ENCODE results near the gene WASL.
"Not testable (repeated sequence)": the region's sequence is repeated elsewhere in the genome, so short reads cannot be mapped to it uniquely, and the experiment has no call there.

The WASL gene

GRCh38 chr7:123658023-123658422 is 90.8 kb downstream of the WASL start:
- DNase-seq (ENCODE audit: low read depth) = no peak

- DNase-seq (ENCODE audit: low read depth) = no peak
Measured at GRCh38 chr7:123657304-123657685, 91.5 kb downstream of the WASL start.

DNA sequence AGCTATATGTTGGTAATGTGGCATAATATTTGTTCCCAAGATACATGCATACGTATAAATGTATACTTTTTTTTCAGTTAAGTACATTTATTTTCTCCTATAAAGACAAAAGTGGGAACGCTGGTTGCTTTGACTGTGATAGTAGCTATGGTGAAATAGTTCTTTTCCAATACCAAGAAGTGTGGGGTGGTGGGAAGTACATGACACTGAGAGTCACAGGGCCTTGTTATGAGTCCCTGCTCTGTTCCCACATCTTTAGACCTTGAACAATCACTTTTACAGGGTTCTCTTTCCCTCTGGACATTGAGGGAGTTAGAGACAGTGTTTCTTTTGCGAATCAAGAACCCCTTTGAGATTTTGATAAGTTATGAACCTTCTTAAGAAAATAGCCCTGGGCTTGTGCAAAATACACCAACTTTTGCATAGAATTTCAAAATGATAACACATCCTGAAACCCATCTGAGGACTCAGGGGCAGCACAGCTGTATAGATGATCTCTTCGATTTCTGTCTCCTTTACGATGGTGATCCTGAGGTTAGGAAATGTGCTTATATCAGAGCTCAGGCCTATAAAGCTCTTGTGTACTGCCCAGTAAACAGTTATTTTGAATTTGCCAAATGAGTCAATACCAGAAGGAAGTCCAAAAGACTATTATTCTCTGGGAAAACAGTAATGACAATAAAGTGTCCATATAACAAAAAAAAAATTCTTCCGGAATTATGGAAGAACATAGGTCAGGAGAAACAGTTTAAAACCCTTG is 92.1 kb downstream of the WASL start:
- DNase-seq (ENCODE audit: low read depth) = no peak

GRCh38 chr7:123655614-123656013 is 93.2 kb downstream of the WASL start, which contains the start of gene LMOD2:
LMOD2 (plus strand) TSS chr7:123655866; CDS start chr7:123655964, 98 bp downstream.
- DNase-seq (ENCODE audit: low read depth) = no peak

- DNase-seq (ENCODE audit: low read depth) = no peak
Measured at GRCh38 chr7:123653162-123653561, 95.6 kb downstream of the WASL start.

DNA sequence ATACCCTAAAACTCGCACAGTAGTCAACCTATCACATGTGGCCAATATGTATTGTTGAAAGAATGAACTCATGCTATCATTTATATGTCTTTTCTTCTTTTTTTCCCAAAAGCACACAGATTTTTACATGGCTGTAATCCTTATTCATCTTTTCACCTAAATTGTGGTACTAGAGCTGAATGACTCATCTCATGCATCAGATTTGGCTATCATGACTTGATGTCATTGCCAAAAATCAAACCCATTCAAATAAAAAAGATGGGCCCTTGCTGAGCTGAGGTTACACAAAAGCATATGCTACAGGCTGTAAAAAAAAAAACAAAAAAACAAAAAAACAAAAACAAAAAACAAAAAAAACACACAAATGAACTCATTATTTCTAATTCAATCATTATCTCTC is 96.4 kb downstream of the WASL start:
- DNase-seq (ENCODE audit: low read depth) = no peak

GRCh38 chr7:123650595-123650994 is 98.2 kb downstream of the WASL start:
- no peak for DNase-seq (ENCODE audit: low read depth)

DNA sequence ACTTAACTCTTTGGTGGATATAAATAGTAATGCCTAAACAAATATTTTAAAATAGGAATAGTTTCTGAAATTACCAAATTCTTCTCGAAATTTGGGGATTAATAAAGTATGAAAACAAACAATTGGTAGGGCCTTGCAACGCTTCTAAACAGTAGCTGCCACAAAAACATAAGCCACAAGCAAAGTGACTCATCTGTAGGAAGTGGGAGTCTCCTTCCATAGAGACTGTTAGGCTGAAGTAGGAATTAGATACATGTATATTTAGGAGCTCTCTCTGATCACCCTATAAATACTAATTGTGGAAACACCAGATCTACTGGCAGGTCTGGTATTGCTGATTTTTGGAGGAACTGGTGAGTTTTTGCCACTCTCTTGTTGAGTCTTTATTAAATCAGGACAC is 98.8 kb downstream of the WASL start:
- peak; percentile 59 for DNase-seq (ENCODE audit: low read depth)

DNA sequence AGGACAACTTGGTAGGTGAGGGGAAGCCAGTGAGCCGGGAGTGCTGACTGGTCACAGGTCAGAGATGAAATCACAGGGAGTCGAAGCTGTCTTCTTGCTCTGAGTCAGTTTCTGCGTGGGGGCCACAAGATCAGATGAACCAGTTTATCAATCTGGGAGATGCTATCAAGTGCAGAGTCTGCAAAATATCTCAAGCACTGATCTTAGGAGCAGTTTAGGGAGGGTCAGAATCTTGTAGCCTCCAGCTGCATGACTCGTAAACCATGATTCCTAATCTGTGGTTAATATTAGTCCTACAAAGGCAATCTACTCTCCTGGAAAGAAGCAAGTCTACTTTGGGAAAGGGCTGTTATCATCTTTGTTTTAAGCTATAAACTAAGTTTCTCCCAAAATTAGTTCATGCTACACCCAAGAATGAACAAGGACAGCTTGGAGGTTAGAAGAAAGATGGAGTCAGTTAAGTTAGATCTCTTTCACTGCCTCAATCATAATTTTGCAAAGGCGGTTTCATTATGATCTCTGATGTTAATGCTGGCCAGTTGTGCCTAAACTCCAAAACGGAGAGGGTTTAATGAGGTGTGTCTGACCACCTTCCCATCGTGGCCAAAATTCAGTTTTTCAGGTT is 101.6 kb downstream of the WASL start:
- peak; percentile 58 for DNase-seq (ENCODE audit: low read depth)

DNA sequence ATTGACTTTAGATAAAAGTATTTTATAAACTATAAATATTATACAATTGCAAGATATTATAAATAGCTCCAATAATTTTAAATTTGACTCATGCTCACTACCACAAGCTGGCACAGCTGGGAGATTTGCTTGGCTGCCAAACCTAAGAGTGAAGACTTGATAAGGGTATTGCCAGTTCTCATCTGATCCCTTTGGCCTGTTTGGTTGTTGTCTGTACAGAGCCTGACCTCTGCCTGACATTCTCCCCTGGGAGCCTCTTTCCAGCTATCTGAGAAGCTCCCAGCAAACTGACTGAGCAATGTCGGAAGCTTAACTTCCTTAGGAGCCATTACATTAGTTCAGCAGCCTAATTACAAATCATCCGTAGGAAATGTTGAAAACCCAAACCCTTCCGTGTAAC is 103.3 kb downstream of the WASL start:
- peak; percentile 51 for DNase-seq (ENCODE audit: low read depth)

GRCh38 chr7:123643495-123644441 is 105.0 kb downstream of the WASL start:
- DNase-seq (ENCODE audit: low read depth) = peak; percentile 94

- DNase-seq (ENCODE audit: low read depth) = peak; percentile 36
Measured at GRCh38 chr7:123641901-123642300, 106.9 kb downstream of the WASL start.

GRCh38 chr7:123640583-123640982 is 108.2 kb downstream of the WASL start:
- DNase-seq (ENCODE audit: low read depth) = no peak

DNA sequence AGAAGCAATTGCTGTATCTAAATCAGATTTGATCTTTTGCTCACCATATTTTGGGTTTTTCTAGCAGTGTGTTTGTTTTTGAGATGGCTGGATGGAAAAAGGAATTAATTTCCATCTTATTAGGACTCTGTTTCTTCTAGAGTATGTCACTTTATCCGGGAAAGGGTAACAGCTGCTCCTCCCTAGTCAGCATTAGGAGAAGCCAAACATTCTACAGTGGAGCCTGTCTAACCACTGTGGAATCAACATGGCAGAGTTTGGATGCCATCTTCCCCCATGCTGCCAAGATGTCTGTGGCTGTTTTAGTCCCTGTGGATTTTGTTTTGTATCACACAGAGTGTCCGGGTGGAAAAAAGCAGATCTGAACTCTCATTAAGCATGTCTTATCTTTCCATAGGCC is 109.2 kb downstream of the WASL start:
- DNase-seq (ENCODE audit: low read depth) = no peak

GRCh38 chr7:123637878-123638277 is 110.9 kb downstream of the WASL start:
- no peak for DNase-seq (ENCODE audit: low read depth)

GRCh38 chr7:123637203-123637602 is 111.6 kb downstream of the WASL start:
- DNase-seq (ENCODE audit: low read depth) = peak; percentile 24

DNA sequence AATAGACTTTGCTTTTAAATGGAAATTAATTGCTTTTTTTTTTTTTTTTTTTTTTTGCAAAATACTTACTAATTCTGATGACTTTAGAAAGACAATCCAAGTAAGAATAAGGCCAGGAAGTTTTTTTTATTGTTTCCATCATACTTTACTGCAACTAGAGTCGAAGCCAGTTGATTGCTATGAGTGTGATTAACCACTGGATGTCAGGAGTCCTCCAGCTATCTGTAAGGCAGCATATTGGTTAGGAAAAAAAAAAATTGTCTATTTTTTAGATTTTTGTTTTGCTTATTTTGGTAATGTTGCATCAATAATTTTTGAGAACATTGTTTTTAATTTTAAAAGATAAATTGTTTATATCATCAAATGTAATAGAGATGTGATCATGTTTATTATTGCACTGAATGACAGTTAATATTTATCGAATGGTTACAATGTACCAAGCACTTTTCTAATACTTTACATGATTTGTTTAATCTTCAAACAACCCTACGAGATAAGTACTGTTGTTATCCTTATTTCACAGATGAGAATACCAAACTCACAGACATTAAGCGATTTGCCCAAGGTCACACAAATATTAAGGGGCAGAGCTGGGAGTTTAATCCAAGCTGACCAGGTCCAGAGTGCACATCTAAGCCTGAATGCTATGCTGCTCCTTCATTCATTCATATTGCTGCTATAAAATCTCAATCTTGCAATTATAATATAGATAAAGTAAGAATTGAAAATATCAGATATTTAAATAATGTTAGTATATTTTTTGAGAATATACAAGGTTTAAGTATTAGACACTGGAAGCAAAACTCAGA is 113.0 kb downstream of the WASL start:
- peak; percentile 52 for DNase-seq (ENCODE audit: low read depth)

GRCh38 chr7:123634011-123634573 is 114.7 kb downstream of the WASL start:
- not testable (repeated sequence) for DNase-seq (ENCODE audit: low read depth)

DNA sequence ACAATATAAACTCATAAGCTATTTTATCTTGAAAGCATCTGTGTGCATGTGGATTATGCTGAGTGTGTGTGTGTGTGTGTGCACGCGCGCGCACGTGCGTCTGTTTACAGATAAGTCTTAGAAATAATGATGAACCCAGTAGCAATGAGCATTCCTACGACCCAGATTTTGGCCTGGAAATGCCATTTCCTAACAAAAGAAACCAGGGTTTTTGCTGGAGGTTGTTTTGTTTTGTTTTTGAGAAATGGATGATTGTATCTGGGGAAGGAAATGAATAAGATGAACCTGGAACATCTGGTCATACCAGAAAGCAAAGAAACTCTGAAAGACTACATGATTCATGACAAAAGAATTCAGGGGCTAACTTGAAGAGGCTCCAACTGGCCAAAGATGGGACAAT is 115.2 kb downstream of the WASL start:
- peak; percentile 66 for DNase-seq (ENCODE audit: low read depth)

DNA sequence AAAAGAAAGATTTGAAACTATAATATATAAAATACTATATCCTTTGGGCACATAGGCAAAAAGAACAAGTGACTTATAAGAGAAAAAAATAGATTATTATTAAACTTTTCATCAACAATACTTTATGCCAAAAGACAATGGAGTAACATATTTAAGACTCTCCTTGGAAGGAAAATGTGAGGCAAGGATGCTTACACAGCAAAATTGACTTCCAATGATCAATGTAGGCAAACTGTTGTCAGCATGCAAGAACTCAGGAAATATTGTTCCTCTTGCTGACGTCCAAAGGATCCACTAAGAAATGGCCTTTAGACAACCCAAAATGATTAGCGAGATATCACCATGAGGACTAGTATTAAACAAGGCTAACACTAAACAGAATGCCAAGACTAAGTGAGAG is 116.0 kb downstream of the WASL start:
- DNase-seq (ENCODE audit: low read depth) = no peak

Measured in amniotic epithelial cell (primary cell).